Measurements from ENCODE around the gene FGGY.

DNA sequence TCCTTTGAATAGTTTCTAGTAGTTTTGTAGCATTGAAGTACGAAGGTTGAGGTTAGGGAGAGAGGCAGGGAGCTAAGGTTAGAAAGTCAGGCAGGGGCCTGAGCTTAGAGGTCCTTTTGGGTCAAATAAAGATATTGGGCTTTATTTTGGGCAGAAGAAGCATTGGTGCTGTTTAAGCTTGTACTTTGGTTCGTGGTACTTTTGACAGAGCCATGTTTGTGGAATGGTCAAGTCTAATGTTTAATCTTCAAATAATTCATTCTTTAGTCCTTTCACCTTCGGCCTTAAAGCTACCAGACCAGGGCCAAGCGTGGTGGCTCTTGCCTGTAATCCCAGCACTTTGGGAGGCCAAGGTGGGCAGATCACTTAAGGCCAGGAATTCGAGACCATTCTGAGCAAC, 12.5 kb downstream of the FGGY start:
- TF ChIP-seq, protein P1, sequence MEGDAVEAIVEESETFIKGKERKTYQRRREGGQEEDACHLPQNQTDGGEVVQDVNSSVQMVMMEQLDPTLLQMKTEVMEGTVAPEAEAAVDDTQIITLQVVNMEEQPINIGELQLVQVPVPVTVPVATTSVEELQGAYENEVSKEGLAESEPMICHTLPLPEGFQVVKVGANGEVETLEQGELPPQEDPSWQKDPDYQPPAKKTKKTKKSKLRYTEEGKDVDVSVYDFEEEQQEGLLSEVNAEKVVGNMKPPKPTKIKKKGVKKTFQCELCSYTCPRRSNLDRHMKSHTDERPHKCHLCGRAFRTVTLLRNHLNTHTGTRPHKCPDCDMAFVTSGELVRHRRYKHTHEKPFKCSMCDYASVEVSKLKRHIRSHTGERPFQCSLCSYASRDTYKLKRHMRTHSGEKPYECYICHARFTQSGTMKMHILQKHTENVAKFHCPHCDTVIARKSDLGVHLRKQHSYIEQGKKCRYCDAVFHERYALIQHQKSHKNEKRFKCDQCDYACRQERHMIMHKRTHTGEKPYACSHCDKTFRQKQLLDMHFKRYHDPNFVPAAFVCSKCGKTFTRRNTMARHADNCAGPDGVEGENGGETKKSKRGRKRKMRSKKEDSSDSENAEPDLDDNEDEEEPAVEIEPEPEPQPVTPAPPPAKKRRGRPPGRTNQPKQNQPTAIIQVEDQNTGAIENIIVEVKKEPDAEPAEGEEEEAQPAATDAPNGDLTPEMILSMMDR (IDR thresholded peaks at IDR 0.05 in 4 of 5, conservative IDR thresholded peaks at IDR 0.05 in 1 of 5) = no peak
- no peak for TF ChIP-seq POLR2A (IDR thresholded peaks at IDR 0.05)
